ENCODE results near the gene COQ9.

The COQ9 gene

DNA sequence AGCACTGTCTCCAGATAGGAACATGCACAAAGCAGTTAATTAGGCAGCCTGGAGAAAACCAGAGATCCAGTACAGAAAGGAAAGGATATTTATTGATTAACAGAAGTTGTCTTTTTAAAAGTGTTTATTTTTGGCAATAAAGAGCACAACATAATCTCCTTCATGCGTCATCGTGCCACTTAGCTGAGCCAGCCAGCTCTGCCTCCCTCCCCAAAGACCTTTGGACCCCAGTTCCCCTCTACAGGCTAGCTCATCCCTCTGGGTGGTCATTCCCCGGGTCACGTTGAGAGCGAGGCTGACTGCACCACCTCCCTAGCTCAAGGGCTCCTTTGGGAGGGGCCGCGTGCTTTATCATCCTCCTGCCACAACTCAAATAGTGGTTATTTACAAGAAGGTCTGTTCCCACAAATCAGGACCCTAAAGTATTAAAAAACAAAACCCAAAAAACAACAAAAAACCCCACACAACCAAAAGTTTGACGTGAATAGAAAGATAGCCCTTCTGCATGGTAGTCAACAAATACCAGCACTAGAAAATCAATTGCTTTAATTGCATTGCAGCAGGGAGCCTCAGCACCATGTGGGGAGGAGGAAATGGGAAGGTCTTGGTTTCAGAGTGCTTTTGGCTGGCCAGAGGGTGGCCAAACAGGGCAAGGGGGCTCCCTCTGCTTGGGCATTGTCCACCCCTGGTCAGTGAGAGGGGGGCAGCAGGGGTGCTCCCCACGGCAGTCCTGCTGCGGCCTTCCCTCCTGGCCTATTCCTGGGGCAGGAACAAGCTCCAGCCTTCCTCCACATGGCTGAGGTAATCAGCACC, 24.8 kb downstream of the COQ9 start:
- no peak for DNase-seq (ENCODE audit: low read depth in 2 of 3, low spot score in 1 of 3)

DNA sequence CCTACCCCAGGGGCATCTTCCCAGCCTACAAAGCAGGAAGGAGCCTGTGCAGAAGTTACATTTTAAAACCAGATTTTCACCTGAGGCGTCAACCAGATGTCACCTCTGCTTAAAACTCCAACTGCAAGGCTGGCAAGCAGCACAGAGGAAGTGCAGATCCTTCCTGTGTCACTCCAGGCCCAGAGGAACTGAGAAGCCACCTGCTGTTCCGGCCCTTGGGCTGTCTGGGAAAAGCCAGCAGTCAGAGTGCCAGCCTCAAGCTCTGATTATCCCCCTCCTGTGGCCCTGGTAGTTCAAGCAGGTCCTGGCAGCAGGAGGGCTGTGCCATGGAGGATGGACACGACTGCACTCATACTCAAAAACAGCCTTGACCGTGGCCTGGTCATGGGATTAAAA, 25.4 kb downstream of the COQ9 start:
- no peak for DNase-seq (ENCODE audit: low read depth in 2 of 3, low spot score in 1 of 3)

DNA sequence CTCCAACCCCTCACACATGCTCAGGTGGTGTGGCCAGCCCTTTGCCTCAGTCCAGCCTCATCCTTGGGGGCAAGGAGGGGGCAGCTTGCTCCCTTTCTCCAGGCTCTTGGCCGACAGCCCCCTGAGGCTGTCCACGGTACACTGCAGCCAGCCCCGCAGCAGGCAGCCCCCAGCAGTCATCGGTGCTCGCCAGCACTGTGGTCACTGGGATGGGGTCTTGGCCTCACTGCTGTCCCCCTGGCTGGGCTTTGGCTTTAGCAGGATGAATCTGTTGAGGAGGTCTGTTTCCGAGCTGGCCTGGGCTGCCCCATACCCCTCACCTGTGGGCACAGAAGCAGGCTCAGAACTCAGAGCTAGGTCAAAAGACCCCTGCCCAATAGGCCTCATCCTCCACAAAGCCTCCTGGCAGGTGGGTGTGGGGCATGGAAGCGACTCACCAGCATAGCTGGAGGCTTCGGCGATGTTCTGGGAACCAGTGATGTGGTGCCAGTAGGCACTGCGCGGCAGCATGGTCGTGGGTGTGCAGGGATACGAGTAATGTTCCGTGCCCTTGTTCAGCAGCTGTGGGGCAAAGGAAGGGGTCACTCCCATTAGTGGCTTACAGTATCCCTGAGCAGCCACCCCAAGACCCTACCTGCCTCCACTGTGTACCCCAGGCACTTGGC, 26.0 kb downstream of the COQ9 start:
- no peak for DNase-seq (ENCODE audit: low read depth in 2 of 3, low spot score in 1 of 3)

DNA sequence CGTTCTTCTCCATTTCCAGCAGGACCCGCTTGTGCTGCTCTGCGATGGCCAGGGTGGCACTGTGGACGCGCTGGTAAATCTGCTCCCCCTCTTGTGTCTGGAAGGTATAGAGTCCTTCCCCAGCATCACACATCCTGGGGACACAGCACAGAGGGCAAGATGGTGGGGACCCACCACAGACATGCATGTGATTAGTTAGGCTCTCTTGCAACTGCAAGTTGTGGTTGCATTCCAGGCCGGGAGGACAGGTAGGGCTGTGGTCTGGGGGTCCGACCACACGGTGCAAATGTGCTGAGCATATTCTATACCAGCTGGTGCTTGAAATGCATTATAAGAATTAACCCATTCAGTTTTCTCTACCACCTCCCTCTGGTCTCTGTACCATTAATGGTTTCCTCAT, 26.6 kb downstream of the COQ9 start:
- no peak for DNase-seq (ENCODE audit: low read depth in 2 of 3, low spot score in 1 of 3)

DNA sequence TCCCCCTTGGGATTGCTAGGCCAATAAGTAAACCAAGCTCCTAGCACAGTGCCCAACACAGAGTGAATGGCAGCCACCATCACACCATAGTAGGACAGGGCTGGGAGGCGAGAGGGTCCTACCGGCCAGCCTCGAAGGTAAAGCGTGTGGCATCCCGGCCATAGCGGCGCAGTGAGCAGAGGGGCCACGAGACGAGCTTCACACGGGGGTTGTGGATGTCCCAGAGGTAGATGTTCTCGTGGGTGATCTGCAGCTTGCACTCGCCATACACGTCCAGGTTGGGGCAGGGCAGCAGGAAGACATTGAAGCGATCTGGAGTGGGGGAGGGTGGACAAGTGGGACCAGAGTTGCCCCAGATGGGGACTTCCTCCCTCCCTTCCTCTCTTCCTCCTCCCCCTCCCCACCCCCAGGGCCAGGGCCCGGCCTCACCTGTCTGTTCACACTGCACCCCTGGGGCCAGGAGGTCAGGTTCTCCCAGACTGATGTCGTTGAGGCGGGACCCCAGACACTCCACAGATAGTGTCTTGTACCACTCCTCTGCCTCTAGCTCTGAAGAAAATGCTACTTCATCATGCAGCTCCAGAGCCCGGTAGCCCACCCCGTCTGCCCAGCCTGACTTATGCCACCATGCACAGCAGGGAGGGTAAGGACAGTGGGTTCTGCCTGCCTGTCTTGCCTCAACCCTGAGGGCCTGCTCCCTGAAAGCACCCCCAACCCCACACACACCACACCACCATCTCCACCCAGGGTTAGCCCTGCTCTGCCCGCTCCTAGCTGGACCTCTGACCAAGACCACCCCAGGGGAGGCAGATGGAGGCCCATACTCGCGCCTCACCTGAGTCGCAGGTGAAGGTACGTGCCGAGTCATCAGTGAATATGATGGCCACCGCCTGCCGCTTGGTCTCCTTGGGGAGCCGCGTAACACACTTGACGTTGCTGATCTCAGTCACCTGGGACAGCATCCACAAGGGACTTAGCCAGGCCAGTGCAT, 27.7 kb downstream of the COQ9 start:
- no peak for DNase-seq (ENCODE audit: low read depth in 2 of 3, low spot score in 1 of 3)

DNA sequence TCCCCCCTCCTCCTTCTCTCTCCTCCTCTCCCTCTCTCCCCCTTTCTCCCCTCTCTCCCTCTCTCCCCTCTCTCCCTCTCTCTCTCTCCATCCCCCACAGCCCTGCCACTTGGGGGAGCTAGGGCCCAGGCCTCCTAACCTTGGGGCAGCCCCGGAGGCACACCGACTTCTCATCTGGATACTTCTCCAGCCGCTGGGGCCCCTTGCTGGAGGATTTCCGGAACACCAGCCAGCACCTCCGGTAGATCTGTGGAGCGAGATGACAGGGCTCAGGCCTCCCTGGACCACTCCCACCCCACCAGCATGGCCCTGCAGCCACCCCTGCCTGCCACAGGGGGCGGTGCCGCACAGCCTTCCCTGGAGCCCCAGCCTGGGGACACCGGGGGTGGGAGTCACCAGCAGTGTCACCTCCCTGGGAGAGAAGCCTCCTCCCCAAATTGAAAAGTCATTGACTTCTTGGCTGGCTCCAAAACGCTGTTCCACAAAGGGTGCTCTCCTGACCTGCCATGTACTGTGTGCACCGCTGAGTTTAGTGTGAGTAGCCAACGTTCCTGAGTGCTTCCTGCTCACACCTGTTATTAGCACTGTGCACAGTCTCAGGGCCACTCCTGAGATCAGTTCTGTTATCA, 28.5 kb downstream of the COQ9 start:
- DNase-seq (ENCODE audit: low read depth in 2 of 3, low spot score in 1 of 3), result peak; percentile 67 to 87 (median 85)

DNA sequence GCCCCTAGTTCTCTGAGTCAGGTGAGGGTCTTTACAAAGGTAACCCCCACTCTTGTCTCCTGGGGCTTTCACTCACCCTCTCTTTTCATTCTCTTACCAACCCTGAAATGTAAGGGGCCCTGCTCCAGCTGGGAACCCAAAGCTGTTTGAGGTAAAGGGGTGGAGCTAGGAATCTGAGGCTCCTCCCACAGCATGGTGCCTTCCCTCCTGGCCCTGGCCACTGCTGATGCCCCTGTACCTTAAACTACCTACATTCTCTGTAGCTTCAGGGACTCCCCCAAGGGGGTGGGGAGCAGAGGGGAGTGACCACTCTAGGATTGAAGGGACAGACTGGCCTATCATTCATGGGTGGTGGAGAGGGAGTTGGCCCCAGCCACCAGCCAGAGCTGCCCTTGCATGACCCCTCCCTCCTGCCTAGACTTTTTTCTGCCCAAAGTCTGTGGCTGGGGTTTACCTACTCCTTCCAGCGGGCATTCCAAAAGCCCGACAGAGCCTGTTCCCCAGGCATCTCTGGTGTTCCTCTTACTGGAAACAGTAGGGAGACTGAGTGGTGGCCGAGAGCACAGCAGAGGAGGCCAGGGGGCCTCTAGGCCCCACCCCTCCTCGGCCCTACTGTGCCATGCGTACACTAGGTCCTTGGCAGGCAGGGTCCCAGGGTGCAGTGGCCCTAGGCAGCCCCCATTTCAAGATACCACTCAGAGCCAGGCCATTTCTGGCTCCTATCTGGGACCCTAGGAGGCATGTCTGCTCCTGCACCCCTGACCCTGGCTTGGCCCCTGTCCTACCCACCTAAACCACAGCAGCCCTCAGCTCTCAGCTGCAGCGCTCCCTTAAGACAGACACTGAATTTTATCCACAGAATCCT, 29.5 kb downstream of the COQ9 start:
- DNase-seq (ENCODE audit: low read depth in 2 of 3, low spot score in 1 of 3), result no peak

DNA sequence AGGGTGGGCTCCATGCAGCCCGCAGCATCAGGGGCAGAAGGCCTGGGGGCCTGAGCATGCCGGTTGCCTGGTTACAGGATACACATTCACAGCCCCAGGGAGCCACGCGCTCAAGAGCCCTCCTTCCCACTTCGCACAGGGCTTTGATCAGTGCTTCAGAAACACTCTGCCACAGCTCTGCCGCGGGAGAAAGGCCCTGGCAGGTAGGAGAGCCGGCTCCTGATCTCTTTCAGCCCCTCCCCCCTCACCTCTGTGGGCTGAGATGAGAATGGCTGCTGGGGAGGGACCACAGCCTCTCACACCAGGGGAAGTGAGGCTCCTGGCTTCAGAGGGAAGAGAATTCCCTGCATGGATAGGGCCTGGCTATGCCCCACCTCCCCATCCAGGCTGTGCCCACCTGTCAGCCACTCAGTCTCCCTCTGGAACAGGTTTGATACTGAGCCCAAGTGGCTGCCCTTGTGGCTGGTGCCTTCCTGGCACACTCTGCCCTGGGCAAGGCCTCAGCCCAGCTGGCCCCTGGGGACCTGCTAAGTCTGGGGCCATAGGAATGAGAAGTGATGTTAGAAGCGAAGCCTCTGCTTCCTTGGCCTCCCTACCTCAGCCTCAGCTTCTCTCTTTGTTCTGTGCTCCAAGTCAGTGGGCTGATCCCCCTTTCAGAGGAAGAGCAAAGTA, 30.4 kb downstream of the COQ9 start:
- no peak for DNase-seq (ENCODE audit: low read depth in 2 of 3, low spot score in 1 of 3)

DNA sequence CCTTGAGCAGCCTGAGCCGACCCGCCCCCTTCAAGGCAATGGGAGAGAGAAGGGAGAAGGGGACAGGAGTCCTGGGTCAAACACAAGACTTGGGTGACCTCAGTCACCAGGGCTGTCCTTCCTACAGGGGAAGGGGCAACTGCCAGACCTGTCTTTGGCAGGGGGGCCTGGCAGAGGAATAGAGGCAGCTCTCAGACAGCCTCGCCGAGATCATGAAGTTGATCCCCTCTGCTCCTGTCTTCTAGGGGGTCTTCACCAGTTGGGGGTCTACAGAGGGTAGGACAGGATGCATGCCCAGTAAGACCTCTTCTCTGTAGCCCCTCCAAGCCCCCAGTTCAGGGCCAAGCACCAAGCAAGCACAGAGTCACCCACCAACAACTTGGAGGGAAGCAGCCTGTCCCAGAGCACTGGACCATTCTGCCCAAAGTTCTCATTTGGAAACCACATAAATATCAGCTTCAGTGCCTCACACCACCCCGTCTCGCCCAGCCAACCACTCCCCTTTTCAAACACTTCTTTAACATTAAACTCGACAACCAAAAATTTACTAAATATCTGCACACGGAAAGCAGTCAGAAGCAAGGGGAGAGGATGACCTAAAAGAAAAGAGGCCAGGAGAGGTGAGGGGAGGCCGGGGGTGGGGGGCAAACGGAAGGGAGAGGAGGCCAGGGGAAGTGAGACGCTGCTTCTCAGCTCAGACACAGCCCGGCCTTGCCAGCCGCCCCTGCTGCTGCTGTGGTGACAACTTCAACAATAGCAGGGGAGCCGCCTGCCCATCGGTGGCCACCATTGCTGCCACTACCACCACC, 31.3 kb downstream of the COQ9 start:
- no peak for DNase-seq (ENCODE audit: low read depth in 2 of 3, low spot score in 1 of 3)

DNA sequence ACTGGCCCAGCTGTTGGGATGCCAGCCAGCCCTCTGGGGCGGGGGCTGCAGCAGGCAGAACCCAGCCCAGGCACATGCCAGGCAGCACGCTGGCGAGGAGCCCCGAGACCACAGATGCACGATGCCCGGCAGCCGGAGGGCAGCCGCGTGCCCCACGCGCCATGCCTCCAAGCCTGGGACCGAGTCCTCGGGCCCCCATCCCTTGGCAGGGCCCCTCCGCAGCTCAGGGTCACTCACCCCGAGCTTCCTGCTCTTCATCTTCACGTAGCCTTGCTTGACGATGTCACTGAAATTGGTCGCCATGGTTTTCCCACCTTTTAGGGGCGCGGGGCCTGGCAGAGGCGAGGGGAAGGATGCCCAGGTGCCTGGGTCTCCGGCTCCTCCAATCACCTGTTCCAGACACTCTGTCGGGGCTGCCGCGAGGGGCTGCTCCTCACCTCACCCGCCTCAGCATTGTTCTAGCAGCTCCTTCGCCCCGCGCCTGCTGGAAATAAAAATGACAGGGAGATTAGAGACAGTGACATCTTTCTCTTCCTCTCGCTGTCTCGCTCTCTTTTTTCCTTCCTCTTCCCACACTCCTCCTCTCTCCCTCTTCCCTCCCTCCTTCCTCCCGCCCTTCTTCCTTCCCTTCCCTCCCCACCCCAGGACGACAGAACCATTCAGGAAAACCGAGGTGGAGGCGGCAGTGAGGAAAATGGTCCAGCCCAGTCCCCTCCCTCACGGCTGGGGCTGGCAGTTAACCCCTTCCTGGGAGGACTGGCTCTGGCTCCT, 32.1 kb downstream of the COQ9 start:
- no peak for DNase-seq (ENCODE audit: low read depth in 2 of 3, low spot score in 1 of 3)

DNA sequence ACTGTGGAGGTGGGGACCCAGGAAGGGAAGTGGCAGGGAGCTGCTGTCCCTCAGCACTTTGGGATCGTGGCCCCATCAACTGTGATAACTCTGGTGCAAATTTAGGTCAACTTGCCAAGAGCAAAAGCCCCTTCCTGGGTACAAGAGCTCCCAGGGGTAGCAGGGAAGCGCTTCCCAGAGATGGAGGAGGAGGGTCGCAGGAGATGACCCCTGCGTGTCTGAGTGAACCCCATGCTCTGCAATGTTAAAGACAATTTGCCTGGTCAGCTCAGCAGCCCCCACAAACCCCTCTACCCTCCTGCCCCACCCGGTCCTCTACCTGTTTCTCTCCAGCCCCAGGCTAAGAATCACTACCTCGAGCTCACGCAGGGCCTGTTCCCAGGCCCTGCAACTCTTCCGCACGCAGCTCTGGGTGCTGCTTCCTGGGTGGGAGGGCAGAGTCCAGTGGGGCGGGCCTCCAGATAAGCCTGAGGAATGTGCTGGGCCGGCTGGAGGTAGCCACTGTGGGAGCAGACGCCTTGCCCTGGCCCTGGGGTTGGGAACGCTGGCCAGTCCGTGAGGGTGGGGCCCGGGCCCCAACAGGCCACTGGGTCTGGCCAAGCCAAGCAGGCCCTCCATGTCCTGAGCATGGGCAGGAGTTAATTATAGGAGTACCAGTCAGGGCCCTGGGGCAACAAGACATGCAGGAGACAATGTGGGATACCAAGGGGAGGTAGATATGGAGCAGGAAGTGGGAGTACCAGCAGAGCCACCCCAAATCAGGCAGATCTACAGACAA, 32.9 kb downstream of the COQ9 start:
- no peak for DNase-seq (ENCODE audit: low read depth in 2 of 3, low spot score in 1 of 3)

DNA sequence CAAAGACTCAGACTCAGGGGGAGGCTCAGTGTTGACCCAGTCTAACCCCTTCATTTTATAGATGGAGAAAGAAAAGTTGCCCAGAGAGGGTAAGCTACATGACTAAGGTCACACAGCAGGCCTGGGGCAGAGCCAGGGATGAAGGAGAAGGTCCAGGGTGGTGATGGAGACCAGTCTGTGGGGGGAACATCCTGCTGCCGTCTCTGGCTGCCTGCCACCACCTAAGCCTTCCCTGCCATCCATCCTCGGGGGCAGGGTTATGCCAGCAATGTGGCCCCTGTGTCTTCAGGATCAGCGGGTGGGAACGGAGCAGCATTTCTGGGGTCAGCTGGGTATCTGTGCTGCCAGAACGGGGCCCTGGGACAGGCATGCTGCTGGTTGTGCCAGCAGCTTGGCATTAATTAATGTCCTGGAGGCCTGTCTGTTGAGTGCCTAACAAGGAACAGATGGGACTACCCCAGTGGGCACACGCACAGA, 33.5 kb downstream of the COQ9 start:
- DNase-seq (ENCODE audit: low read depth in 2 of 3, low spot score in 1 of 3), result no peak

DNA sequence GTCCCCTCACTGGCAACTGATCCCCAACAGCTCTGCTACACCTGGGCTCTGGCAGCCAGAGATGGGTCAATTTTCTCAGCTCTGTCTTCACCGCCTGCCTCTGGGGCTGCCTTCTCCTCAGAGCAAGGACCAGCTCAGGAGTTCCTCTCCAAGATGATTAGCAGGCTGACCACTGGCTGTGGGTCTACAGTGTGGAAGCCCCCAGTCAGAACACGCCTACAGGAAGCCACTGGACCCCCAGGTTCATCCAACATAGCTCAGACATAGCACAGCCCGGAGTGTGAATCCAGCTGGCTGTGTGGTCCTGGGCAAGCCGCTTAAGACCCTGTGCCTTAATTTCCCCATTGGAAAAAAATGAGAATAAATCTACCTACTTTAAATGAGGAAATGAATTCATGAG, 34.1 kb downstream of the COQ9 start:
- no peak for DNase-seq (ENCODE audit: low read depth in 2 of 3, low spot score in 1 of 3)

DNA sequence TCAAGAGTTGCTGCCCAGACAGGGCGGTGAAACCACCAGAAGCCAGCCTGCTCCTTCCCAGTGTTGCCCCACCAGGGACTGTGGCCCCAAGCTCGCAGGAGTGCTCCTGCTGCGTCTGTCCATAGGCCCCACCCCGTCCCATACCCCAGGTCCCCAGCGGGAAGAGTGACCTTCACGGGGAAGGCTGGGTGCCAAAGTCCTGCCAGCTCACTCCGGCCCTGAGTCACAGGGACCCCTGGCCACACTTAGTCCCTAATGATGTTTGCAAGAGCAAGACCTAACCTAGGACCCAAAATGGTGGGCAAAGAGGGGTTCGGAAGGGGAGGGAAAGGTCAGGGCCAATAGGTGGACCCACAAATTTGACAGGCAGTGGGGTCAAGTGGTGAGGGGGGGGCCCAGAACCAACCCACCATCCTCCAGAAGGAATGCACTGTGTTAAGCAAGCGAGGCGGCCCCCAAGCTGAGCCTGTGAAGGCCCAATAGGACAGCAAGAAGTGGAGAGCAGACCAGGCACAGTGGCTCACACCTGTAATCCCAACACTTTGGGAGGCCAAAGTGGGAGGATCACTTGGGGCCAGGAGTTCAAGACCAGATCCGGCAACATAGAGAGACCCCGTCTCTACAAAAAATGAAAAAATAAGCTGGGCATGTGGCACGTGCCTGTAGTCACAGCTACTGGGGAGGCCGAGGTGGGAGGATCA, 35.7 kb downstream of the COQ9 start:
- DNase-seq (ENCODE audit: low read depth in 2 of 3, low spot score in 1 of 3), result no peak

DNA sequence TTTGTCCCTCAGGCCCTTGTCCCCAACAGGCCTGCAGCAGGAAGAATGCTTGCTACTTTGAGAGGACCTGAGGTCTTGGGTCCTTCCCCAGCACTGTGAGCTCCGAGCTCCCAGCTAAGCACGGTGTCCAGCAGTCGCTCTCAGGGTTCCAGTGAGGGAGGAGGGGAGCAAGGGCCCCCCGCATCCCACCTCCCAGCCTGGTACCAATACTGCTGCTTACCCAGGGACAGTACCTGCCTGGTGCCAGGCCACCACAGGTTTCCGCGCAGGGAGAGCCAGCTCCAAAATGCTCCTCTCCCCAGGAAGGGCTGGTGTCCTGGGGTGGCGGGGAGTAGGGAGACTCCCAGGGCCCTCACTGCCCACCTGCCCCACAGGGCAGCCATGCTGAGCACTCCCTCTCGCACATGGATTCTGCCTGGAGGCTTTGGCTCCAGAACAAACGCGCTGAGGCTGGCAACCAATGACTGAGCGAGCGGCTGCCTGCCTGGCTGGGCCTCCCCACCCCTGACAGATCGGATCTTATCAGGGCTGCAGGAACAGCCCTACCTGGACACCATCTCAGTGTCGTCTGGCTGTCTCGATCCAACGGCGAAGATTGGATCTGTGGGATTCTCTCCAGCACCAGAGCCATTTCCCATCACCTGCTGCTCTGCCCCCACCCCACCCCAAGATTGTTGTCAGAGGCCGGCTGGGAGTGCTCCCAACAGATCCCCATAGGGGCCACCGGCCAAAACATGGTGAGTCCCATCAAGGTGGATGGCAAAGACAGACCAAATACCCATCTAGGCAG, 36.6 kb downstream of the COQ9 start:
- DNase-seq (ENCODE audit: low read depth in 2 of 3, low spot score in 1 of 3), result no peak

DNA sequence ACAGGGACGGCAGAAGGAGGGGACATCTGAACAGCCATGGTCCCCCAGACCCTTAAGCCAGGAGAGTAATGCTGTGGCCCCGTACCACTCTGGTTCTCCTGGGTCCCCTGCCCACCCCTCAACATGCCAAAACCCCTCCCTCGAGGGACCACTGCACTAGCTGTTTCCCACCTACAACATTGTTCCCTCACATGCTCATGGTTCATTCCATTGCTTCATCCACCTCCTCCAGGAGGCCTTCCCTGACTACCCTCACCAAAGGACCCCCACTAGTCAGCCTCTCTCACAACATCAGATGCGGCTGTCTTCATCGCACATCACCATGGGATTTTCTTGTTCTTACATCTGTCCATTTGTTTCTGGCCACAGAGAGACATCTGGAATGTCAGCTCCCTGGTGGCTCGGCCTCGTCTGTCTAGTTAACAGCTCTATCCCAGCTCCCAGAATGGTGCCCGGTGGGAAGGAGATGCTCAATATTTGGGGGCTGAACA, 37.3 kb downstream of the COQ9 start:
- no peak for DNase-seq (ENCODE audit: low read depth in 2 of 3, low spot score in 1 of 3)
